HEK293 (cell line): Measurements from ENCODE around the gene HNRNPA2B1.

Source experiments
- GLI2 ChIP-seq: fragments of 450-650 bp; formaldehyde crosslinking; IDR thresholded peaks from 2 replicates; pipeline ENCODE4; 2017; ENCODE audit warnings: missing biosample characterization, missing genetic modification characterization, low read depth, borderline replicate concordance
- HOXD13 ChIP-seq: sonication (generic); formaldehyde crosslinking; IDR thresholded peaks from 2 replicates; pipeline ENCODE4 v1.8.0; 2022; ENCODE audit warnings: missing genetic modification reagents, borderline replicate concordance
- KLF1 ChIP-seq: fragments of 450-650 bp; formaldehyde crosslinking; IDR thresholded peaks from 2 replicates; pipeline ENCODE4 v1.5.1; 2016; ENCODE audit warnings: missing biosample characterization, missing genetic modification characterization
- SCRT2 ChIP-seq: fragments of 450-650 bp; formaldehyde crosslinking; IDR thresholded peaks from 2 replicates; pipeline ENCODE4 v1.5.1; 2016; ENCODE audit warnings: missing biosample characterization, missing genetic modification characterization
- YY1 ChIP-seq: fragments of 450-650 bp; formaldehyde crosslinking; IDR thresholded peaks from 2 replicates; pipeline ENCODE4 v1.5.1; 2018; ENCODE audit warnings: missing biosample characterization, missing genetic modification characterization
- ZBTB48 ChIP-seq: fragments of 450-650 bp; formaldehyde crosslinking; IDR thresholded peaks from 2 replicates; pipeline ENCODE4 v1.5.1; 2016; ENCODE audit warnings: missing biosample characterization, missing genetic modification characterization
- ZEB2 ChIP-seq: fragments of 450-650 bp; formaldehyde crosslinking; IDR thresholded peaks from 2 replicates; pipeline ENCODE4 v1.5.1; 2016; ENCODE audit warnings: missing biosample characterization, missing genetic modification characterization
- ZNF175 ChIP-seq: fragments of 450-650 bp; formaldehyde crosslinking; IDR thresholded peaks from 2 replicates; pipeline ENCODE4 v1.5.1; 2016; ENCODE audit warnings: missing biosample characterization, missing genetic modification characterization
- ZNF2 ChIP-seq: fragments of 450-650 bp; formaldehyde crosslinking; IDR thresholded peaks from 2 replicates; pipeline ENCODE4 v1.5.1; 2016; ENCODE audit warnings: missing biosample characterization, missing genetic modification characterization
- ZNF214 ChIP-seq: fragments of 450-650 bp; formaldehyde crosslinking; IDR thresholded peaks from 2 replicates; pipeline ENCODE4 v1.5.1; 2017; ENCODE audit warnings: missing biosample characterization, mild to moderate bottlenecking, missing genetic modification characterization, borderline replicate concordance
- ZNF221 ChIP-seq: fragments of 450-650 bp; formaldehyde crosslinking; IDR thresholded peaks from 2 replicates; pipeline ENCODE4 v1.5.1; 2017; ENCODE audit warnings: missing biosample characterization, missing genetic modification characterization, borderline replicate concordance
- ZNF266 ChIP-seq: fragments of 450-650 bp; formaldehyde crosslinking; IDR thresholded peaks from 2 replicates; pipeline ENCODE4 v1.5.1; 2016; ENCODE audit warnings: missing biosample characterization, missing genetic modification characterization, low read depth
- ZNF341 ChIP-seq: fragments of 450-650 bp; formaldehyde crosslinking; IDR thresholded peaks from 2 replicates; pipeline ENCODE4; 2016; ENCODE audit warnings: low read depth, missing biosample characterization, missing genetic modification characterization
- ZNF510 ChIP-seq: fragments of 450-650 bp; formaldehyde crosslinking; IDR thresholded peaks from 2 replicates; pipeline ENCODE4 v1.5.1; 2018; ENCODE audit warnings: mild to moderate bottlenecking, missing genetic modification characterization, missing biosample characterization; ENCODE audit not compliant: insufficient replicate concordance
- ZNF530 ChIP-seq: fragments of 450-650 bp; formaldehyde crosslinking; IDR thresholded peaks from 2 replicates; pipeline ENCODE4 v1.5.1; 2016; ENCODE audit warnings: low read depth, missing biosample characterization, missing genetic modification characterization
- ZNF580 ChIP-seq: fragments of 450-650 bp; formaldehyde crosslinking; IDR thresholded peaks from 2 replicates; pipeline ENCODE4 v1.5.1; 2016; ENCODE audit warnings: missing biosample characterization, missing genetic modification characterization
- ZNF596 ChIP-seq: fragments of 450-650 bp; IDR thresholded peaks from 2 replicates; pipeline ENCODE4 v1.5.0; 2018; ENCODE audit warnings: missing biosample characterization, mild to moderate bottlenecking, missing genetic modification characterization, moderate library complexity
- ZNF624 ChIP-seq: fragments of 450-650 bp; formaldehyde crosslinking; IDR thresholded peaks from 2 replicates; pipeline ENCODE4 v1.5.1; 2017; ENCODE audit warnings: missing biosample characterization, missing genetic modification characterization
- ZNF654 ChIP-seq: fragments of 450-650 bp; formaldehyde crosslinking; IDR thresholded peaks from 2 replicates; pipeline ENCODE4 v1.5.1; 2016; ENCODE audit warnings: low read depth, missing biosample characterization, missing genetic modification characterization
- ZNF837 ChIP-seq: fragments of 450-650 bp; formaldehyde crosslinking; IDR thresholded peaks from 2 replicates; pipeline ENCODE4 v1.5.1; 2016; ENCODE audit warnings: missing biosample characterization, missing genetic modification characterization
- TF ChIP-seq, protein P1 (sequence below): fragments of 450-650 bp; formaldehyde crosslinking; conservative IDR thresholded peaks from 2 replicates; pipeline ENCODE4 v1.5.1; 2016; ENCODE audit warnings: low read depth, missing biosample characterization, missing genetic modification characterization
- TF ChIP-seq, protein P2 (sequence below): fragments of 450-650 bp; formaldehyde crosslinking; IDR thresholded peaks from 2 replicates; pipeline ENCODE4 v1.5.1; 2016; ENCODE audit warnings: missing biosample characterization, missing genetic modification characterization
- TF ChIP-seq, protein P3 (sequence below): fragments of 450-650 bp; formaldehyde crosslinking; IDR thresholded peaks from 2 replicates; pipeline ENCODE4 v1.5.1; 2016; ENCODE audit warnings: missing biosample characterization, missing genetic modification characterization
- TF ChIP-seq, protein P4 (sequence below): fragments of 450-650 bp; formaldehyde crosslinking; IDR thresholded peaks from 2 replicates; pipeline ENCODE4 v1.5.1; 2016; ENCODE audit warnings: missing biosample characterization, missing genetic modification characterization
- TF ChIP-seq, protein P5 (sequence below): fragments of 450-650 bp; formaldehyde crosslinking; conservative IDR thresholded peaks from 2 replicates; pipeline ENCODE4 v1.5.1; 2016; ENCODE audit warnings: low read depth, missing biosample characterization, missing genetic modification characterization

Gene HNRNPA2B1

GRCh38 chr7:26200444-26201246 lies at the start of gene HNRNPA2B1 (continued):
- TF ChIP-seq, protein P1, sequence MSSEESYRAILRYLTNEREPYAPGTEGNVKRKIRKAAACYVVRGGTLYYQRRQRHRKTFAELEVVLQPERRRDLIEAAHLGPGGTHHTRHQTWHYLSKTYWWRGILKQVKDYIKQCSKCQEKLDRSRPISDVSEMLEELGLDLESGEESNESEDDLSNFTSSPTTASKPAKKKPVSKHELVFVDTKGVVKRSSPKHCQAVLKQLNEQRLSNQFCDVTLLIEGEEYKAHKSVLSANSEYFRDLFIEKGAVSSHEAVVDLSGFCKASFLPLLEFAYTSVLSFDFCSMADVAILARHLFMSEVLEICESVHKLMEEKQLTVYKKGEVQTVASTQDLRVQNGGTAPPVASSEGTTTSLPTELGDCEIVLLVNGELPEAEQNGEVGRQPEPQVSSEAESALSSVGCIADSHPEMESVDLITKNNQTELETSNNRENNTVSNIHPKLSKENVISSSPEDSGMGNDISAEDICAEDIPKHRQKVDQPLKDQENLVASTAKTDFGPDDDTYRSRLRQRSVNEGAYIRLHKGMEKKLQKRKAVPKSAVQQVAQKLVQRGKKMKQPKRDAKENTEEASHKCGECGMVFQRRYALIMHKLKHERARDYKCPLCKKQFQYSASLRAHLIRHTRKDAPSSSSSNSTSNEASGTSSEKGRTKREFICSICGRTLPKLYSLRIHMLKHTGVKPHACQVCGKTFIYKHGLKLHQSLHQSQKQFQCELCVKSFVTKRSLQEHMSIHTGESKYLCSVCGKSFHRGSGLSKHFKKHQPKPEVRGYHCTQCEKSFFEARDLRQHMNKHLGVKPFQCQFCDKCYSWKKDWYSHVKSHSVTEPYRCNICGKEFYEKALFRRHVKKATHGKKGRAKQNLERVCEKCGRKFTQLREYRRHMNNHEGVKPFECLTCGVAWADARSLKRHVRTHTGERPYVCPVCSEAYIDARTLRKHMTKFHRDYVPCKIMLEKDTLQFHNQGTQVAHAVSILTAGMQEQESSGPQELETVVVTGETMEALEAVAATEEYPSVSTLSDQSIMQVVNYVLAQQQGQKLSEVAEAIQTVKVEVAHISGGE = peak; percentile 29; the same call in 1 of the 2 replicates
- TF ChIP-seq ZNF530 (no peak), SCRT2 (tag by site-specific recombination) (no peak), ZBTB48 (tag by site-specific recombination) (no peak), ZNF596 (peak; percentile 18; the same call in 1 of the 2 replicates), ZNF175 (tag by site-specific recombination) (no peak), ZNF624 (no peak), YY1 (no peak), ZNF2 (tag by site-specific recombination) (peak; percentile 88; the same call in 1 of the 2 replicates), HOXD13 (CRISPR knock-in tag) (no peak), ZNF341 (peak; percentile 83), ZNF510 (tag by site-specific recombination) (no peak), ZNF221 (no peak), KLF1 (tag by site-specific recombination) (peak; percentile 75; the same call in 1 of the 2 replicates), ZNF214 (tag by site-specific recombination) (no peak), GLI2 (tag by site-specific recombination) (no peak), ZNF654 (no peak), ZNF580 (tag by site-specific recombination) (no peak; the same call in 1 of the 2 replicates), ZEB2 (tag by site-specific recombination) (peak; percentile 86; the same call in 1 of the 2 replicates), ZNF266 (no peak), ZNF837 (tag by site-specific recombination) (no peak)
- TF ChIP-seq, protein P2, sequence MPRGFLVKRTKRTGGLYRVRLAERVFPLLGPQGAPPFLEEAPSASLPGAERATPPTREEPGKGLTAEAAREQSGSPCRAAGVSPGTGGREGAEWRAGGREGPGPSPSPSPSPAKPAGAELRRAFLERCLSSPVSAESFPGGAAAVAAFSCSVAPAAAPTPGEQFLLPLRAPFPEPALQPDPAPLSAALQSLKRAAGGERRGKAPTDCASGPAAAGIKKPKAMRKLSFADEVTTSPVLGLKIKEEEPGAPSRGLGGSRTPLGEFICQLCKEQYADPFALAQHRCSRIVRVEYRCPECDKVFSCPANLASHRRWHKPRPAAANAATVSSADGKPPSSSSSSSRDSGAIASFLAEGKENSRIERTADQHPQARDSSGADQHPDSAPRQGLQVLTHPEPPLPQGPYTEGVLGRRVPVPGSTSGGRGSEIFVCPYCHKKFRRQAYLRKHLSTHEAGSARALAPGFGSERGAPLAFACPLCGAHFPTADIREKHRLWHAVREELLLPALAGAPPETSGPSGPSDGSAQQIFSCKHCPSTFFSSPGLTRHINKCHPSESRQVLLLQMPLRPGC (tag by site-specific recombination) = no peak
- TF ChIP-seq, protein P3, sequence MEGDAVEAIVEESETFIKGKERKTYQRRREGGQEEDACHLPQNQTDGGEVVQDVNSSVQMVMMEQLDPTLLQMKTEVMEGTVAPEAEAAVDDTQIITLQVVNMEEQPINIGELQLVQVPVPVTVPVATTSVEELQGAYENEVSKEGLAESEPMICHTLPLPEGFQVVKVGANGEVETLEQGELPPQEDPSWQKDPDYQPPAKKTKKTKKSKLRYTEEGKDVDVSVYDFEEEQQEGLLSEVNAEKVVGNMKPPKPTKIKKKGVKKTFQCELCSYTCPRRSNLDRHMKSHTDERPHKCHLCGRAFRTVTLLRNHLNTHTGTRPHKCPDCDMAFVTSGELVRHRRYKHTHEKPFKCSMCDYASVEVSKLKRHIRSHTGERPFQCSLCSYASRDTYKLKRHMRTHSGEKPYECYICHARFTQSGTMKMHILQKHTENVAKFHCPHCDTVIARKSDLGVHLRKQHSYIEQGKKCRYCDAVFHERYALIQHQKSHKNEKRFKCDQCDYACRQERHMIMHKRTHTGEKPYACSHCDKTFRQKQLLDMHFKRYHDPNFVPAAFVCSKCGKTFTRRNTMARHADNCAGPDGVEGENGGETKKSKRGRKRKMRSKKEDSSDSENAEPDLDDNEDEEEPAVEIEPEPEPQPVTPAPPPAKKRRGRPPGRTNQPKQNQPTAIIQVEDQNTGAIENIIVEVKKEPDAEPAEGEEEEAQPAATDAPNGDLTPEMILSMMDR (tag by site-specific recombination) = no peak; the same call in 1 of the 2 replicates
- TF ChIP-seq, protein P4, sequence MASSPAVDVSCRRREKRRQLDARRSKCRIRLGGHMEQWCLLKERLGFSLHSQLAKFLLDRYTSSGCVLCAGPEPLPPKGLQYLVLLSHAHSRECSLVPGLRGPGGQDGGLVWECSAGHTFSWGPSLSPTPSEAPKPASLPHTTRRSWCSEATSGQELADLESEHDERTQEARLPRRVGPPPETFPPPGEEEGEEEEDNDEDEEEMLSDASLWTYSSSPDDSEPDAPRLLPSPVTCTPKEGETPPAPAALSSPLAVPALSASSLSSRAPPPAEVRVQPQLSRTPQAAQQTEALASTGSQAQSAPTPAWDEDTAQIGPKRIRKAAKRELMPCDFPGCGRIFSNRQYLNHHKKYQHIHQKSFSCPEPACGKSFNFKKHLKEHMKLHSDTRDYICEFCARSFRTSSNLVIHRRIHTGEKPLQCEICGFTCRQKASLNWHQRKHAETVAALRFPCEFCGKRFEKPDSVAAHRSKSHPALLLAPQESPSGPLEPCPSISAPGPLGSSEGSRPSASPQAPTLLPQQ = no peak
- TF ChIP-seq, protein P5, sequence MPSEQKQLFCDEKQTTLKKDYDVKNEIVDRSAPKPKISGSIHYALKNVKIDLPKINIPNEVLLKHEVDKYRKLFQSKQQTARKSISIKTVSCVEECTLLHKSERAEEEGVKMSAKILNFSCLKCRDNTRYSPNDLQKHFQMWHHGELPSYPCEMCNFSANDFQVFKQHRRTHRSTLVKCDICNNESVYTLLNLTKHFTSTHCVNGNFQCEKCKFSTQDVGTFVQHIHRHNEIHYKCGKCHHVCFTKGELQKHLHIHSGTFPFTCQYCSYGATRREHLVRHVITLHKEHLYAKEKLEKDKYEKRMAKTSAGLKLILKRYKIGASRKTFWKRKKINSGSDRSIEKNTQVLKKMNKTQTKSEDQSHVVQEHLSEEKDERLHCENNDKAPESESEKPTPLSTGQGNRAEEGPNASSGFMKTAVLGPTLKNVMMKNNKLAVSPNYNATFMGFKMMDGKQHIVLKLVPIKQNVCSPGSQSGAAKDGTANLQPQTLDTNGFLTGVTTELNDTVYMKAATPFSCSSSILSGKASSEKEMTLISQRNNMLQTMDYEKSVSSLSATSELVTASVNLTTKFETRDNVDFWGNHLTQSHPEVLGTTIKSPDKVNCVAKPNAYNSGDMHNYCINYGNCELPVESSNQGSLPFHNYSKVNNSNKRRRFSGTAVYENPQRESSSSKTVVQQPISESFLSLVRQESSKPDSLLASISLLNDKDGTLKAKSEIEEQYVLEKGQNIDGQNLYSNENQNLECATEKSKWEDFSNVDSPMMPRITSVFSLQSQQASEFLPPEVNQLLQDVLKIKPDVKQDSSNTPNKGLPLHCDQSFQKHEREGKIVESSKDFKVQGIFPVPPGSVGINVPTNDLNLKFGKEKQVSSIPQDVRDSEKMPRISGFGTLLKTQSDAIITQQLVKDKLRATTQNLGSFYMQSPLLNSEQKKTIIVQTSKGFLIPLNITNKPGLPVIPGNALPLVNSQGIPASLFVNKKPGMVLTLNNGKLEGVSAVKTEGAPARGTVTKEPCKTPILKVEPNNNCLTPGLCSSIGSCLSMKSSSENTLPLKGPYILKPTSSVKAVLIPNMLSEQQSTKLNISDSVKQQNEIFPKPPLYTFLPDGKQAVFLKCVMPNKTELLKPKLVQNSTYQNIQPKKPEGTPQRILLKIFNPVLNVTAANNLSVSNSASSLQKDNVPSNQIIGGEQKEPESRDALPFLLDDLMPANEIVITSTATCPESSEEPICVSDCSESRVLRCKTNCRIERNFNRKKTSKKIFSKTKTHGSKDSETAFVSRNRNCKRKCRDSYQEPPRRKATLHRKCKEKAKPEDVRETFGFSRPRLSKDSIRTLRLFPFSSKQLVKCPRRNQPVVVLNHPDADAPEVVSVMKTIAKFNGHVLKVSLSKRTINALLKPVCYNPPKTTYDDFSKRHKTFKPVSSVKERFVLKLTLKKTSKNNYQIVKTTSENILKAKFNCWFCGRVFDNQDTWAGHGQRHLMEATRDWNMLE (tag by site-specific recombination) = no peak
